ENCODE results near the gene EIF4E1B. TPM values are rescaled to one million over a fixed set of nuclear protein-coding genes. Genes with fewer than 3 reads are reported as not detected.

EIF4E1B gene
- total and polyA plus RNA-seq, 2 donors (not counting 1 experiment from before 2014, with no cell fraction given): not detected

DNA sequence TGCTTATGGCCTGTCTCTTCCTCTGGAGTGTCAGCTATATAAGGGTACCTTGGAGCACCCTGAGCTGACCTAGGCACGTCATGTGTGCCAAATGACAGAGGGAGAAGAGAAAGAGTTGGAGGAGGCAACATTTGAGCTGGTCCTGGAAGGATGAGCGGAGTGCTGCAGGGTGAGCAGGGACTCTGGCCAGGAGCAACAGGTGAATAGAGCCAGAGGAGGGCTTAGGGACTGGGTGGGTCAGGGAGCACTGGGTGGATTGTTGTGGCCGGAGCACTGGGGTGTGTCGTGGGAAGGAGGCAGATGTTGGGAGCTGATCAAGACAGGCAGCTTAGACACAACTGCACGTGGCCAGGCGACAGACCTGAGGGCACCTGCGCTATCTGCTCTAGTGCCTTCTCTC, 60.4 kb downstream of the EIF4E1B start:
- no peak overlapping the region for H3K27ac Mint-ChIP-seq

DNA sequence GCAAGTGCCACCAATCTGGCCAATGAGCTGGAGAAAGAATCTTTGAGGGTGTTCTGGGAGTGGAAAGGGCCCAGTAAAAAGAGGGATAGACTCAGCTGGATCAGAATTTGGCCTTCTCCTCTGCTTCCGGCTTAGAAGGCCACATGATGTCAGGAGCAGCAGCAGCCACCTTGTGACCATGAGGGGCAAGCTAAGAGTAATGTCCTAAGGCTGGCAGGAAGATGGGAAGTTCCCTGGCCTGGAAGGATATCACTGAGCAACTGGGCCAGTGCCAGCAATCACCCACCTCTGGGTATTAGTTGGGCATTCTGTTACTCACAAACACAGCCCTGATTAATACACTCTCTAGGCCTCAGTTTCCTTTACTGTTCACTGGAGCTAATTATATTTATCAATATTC, 61.0 kb downstream of the EIF4E1B start:
- no peak overlapping the region for H3K4me3 ChIP-seq (ENCODE audit: control extremely low read depth in 1 of 5, extremely low read depth in 1 of 5, insufficient read depth in 1 of 5, low read depth in 2 of 5, low read length in 4 of 5)
- WGBS (ENCODE audit: insufficient coverage): no CpG with 5 or more reads among the region's 1 CpG

More for the DNA sequence above, 60.4 kb downstream of the EIF4E1B start:
- TF ChIP-seq, protein P1, sequence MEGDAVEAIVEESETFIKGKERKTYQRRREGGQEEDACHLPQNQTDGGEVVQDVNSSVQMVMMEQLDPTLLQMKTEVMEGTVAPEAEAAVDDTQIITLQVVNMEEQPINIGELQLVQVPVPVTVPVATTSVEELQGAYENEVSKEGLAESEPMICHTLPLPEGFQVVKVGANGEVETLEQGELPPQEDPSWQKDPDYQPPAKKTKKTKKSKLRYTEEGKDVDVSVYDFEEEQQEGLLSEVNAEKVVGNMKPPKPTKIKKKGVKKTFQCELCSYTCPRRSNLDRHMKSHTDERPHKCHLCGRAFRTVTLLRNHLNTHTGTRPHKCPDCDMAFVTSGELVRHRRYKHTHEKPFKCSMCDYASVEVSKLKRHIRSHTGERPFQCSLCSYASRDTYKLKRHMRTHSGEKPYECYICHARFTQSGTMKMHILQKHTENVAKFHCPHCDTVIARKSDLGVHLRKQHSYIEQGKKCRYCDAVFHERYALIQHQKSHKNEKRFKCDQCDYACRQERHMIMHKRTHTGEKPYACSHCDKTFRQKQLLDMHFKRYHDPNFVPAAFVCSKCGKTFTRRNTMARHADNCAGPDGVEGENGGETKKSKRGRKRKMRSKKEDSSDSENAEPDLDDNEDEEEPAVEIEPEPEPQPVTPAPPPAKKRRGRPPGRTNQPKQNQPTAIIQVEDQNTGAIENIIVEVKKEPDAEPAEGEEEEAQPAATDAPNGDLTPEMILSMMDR (IDR thresholded peaks at IDR 0.05): no peak
- intact Hi-C loops (cut with micrococcal nuclease): no loop called here
- H3K4me1 Mint-ChIP-seq: no peaks in the 10 kb centered on the region
- Histone ChIP-seq H3K9ac (ENCODE audit: low read length) (no peak overlapping the region), H3K4me2 (replicated peaks; ENCODE audit: low read depth, low read length, poor library complexity, severe bottlenecking) (no peak overlapping the region), H3K79me2 (ENCODE audit: control insufficient read depth, insufficient read depth, low read length) (no peaks in the 10 kb centered on the region), H2AFZ (ENCODE audit: insufficient read depth, low read depth, low read length, poor library complexity, severe bottlenecking) (no peak overlapping the region), H3K4me1 (ENCODE audit: control insufficient read depth in 2 of 2, insufficient read depth in 2 of 2, low read length in 2 of 2) (no peaks in the 10 kb centered on the region), H3K9me3 (ENCODE audit: control extremely low read depth in 1 of 3, control insufficient read depth in 2 of 3, insufficient read depth in 1 of 3, low read length in 2 of 3) (peaks cover 0 to 33% (median 4%) of the 10 kb centered on the region in 3 donors), H4K20me1 (ENCODE audit: control insufficient read depth, insufficient read depth, low read length, poor library complexity, severe bottlenecking) (no peaks in the 10 kb centered on the region), H3K27me3 (replicated peaks in 1 of 4; ENCODE audit: control extremely low read depth in 1 of 4, control insufficient read depth in 3 of 4, insufficient read depth in 4 of 4, low read length in 3 of 4) (peaks cover 0 to 36% (median 3%) of the 10 kb centered on the region in 4 experiments), H3K4me3 (ENCODE audit: control extremely low read depth in 1 of 5, extremely low read depth in 1 of 5, insufficient read depth in 1 of 5, low read depth in 2 of 5, low read length in 4 of 5) (no peak overlapping the region), H3K36me3 (replicated peaks in 1 of 2; ENCODE audit: control extremely low read depth in 1 of 2, control insufficient read depth in 1 of 2, extremely low read depth in 1 of 2, insufficient read depth in 2 of 2, low read length in 1 of 2) (no peaks in the 10 kb centered on the region), H3K27ac (ENCODE audit: low read length in 2 of 2) (no peak overlapping the region)
- peaks cover 52% of the 10 kb centered on the region for H3K27me3 Mint-ChIP-seq
- no peak for ATAC-seq (ENCODE audit: low read depth)
- POLR2A ChIA-PET: no interaction called here
- no peak overlapping the region for H3K4me3 Mint-ChIP-seq
- CTCF ChIA-PET: interaction anchor here (1.2 kb wide), 1 partner anchor 30 kb away, joined by 3 read pairs; no protein-coding TSS in a partner anchor
- H3K9me3 Mint-ChIP-seq (ENCODE audit: insufficient read depth): peaks cover 1% of the 10 kb centered on the region
- DNase-seq: no peak
- 84% methylated on average over 7 of the region's 7 CpGs for WGBS (ENCODE audit: insufficient coverage)

More for the DNA sequence above, 61.0 kb downstream of the EIF4E1B start:
- Mint-ChIP-seq H3K9me3 (ENCODE audit: insufficient read depth) (no peaks in the 10 kb centered on the region), H3K4me3 (no peak overlapping the region), H3K4me1 (no peaks in the 10 kb centered on the region), H3K27me3 (peaks cover 56% of the 10 kb centered on the region), H3K27ac (no peak overlapping the region)
- Histone ChIP-seq H3K9ac (ENCODE audit: low read length) (no peak overlapping the region), H3K4me1 (ENCODE audit: control insufficient read depth in 2 of 2, insufficient read depth in 2 of 2, low read length in 2 of 2) (no peaks in the 10 kb centered on the region), H4K20me1 (ENCODE audit: control insufficient read depth, insufficient read depth, low read length, poor library complexity, severe bottlenecking) (no peaks in the 10 kb centered on the region), H3K9me3 (ENCODE audit: control extremely low read depth in 1 of 3, control insufficient read depth in 2 of 3, insufficient read depth in 1 of 3, low read length in 2 of 3) (peaks cover 0 to 29% (median 4%) of the 10 kb centered on the region in 3 donors), H3K79me2 (ENCODE audit: control insufficient read depth, insufficient read depth, low read length) (no peaks in the 10 kb centered on the region), H3K27me3 (replicated peaks in 1 of 4; ENCODE audit: control extremely low read depth in 1 of 4, control insufficient read depth in 3 of 4, insufficient read depth in 4 of 4, low read length in 3 of 4) (peaks cover 0 to 41% (median 3%) of the 10 kb centered on the region in 4 experiments), H3K27ac (ENCODE audit: low read length in 2 of 2) (no peak overlapping the region), H3K4me2 (replicated peaks; ENCODE audit: low read depth, low read length, poor library complexity, severe bottlenecking) (no peak overlapping the region), H3K36me3 (replicated peaks in 1 of 2; ENCODE audit: control extremely low read depth in 1 of 2, control insufficient read depth in 1 of 2, extremely low read depth in 1 of 2, insufficient read depth in 2 of 2, low read length in 1 of 2) (no peaks in the 10 kb centered on the region), H2AFZ (ENCODE audit: insufficient read depth, low read depth, low read length, poor library complexity, severe bottlenecking) (no peak overlapping the region)
- ChIA-PET CTCF (no interaction called here), POLR2A (no interaction called here)
- TF ChIP-seq, protein P1 (IDR thresholded peaks at IDR 0.05): no peak
- TF ChIP-seq EZH2 (IDR thresholded peaks at IDR 0.05; ENCODE audit: borderline replicate concordance, insufficient read depth, low read depth, low read length, poor library complexity, severe bottlenecking): no peak
- ATAC-seq (ENCODE audit: low read depth) (no peak), DNase-seq (no peak)
- intact Hi-C loops (cut with micrococcal nuclease): no loop called here
